GM12878 (cell line): ENCODE data around the gene BCL2. TPM values are rescaled to one million over a fixed set of nuclear protein-coding genes. Genes with fewer than 3 reads are reported as not detected.

Source experiments
- ATAC-seq: fragments of 200-7000 bp; cut with Tn5 transposase; 3 replicates; pipeline ENCODE4 v1.9.1; 2020; ENCODE audit warnings: mild to moderate bottlenecking, moderate library complexity
- BruUV-seq: library from RNA; stranded (reverse); fragments of 400-500 nt; replicated peaks from 2 replicates; lab custom pipeline; 2021; lab: Mats Ljungman, UMichigan
- CTCF ChIA-PET: fragments of 300-600 bp; sonication (Branson Sonifier 250); formaldehyde crosslinking; extraction: SDS; loops from one replicate; lab custom pipeline; 2021; ENCODE audit warnings: inconsistent platforms; lab: Yijun Ruan, JAX
- POLR2A ChIA-PET: fragments of 350-600 bp; formaldehyde crosslinking; extraction: SDS; loops from one replicate; lab custom pipeline; 2021; ENCODE audit warnings: inconsistent platforms; lab: Charles Lee
- RAD21 ChIA-PET: fragments of 300-600 bp; sonication (Branson Sonifier 250); formaldehyde crosslinking; loops from one replicate; lab custom pipeline; 2023; ENCODE audit warnings: antibody characterized with exemption; ENCODE audit not compliant: unreplicated experiment; lab: Charles Lee
- SMC1A ChIA-PET: fragments of 300-600 bp; sonication (Branson Sonifier 250); formaldehyde crosslinking; loops from one replicate; lab custom pipeline; 2023; ENCODE audit not compliant: unreplicated experiment, uncharacterized antibody; lab: Charles Lee
- DNase-seq: peaks from one replicate; pipeline ENCODE4 v3.0.0-alpha.2; 2011; ENCODE audit warnings: low read depth, low spot score
- FAIRE-seq: peaks from 3 replicates; lab custom pipeline; 2011; peaks lifted over from hg19 to GRCh38; lab: Jason Lieb, UNC
- H2AFZ ChIP-seq: 2 replicates; pipeline ENCODE4 v1.6.0; 2011; ENCODE audit warnings: low read depth, low read length, control low read depth; ENCODE audit not compliant: control insufficient read depth
- H3K27ac ChIP-seq: 2 replicates; pipeline ENCODE4 v1.5.1; 2011; ENCODE audit warnings: control low read depth; ENCODE audit not compliant: control insufficient read depth, insufficient read depth
- H3K27me3 ChIP-seq, 2 experiments: replicated peaks in 1 of 2; 2 replicates each; pipeline versions ENCODE4 v1.6.0 to v1.6.1; 2011; ENCODE audit warnings: low read length in 1 of 2; ENCODE audit not compliant: control insufficient read depth in 2 of 2, insufficient read depth in 2 of 2
- H3K36me3 ChIP-seq, 2 experiments: 2 replicates each; pipeline ENCODE4 v1.5.1; 2011; ENCODE audit warnings: low read length in 1 of 2; ENCODE audit not compliant: control insufficient read depth in 2 of 2, insufficient read depth in 2 of 2
- H3K4me1 ChIP-seq: 2 replicates; pipeline ENCODE4 v1.6.1; 2011; ENCODE audit warnings: mild to moderate bottlenecking, low read length, moderate library complexity, mixed read lengths; ENCODE audit not compliant: control insufficient read depth, insufficient read depth
- H3K4me2 ChIP-seq: 2 replicates; pipeline ENCODE4 v1.6.0; 2011; ENCODE audit warnings: control low read depth; ENCODE audit not compliant: control insufficient read depth, insufficient read depth
- H3K4me3 ChIP-seq: fragments of 200-600 bp; sonication (generic); 2 replicates; pipeline ENCODE4 v1.5.1; 2016
- H3K79me2 ChIP-seq: 2 replicates; pipeline ENCODE4 v1.6.0; 2011; ENCODE audit warnings: low read length; ENCODE audit not compliant: control insufficient read depth, insufficient read depth
- H3K9ac ChIP-seq: 2 replicates; pipeline ENCODE4 v1.8.0; 2011; ENCODE audit warnings: low read length, control low read depth, mixed read lengths; ENCODE audit not compliant: control insufficient read depth, insufficient read depth
- H3K9me3 ChIP-seq: replicated peaks from 3 replicates; pipeline ENCODE4 v1.5.1; 2011; ENCODE audit warnings: mild to moderate bottlenecking, low read length; ENCODE audit not compliant: control insufficient read depth, insufficient read depth
- H4K20me1 ChIP-seq: 2 replicates; pipeline ENCODE4 v1.6.0; 2011; ENCODE audit not compliant: control insufficient read depth, insufficient read depth
- ATF7 ChIP-seq: fragments of 450-650 bp; IDR thresholded peaks from 2 replicates; pipeline ENCODE4 v1.6.1; 2016; ENCODE audit warnings: low read depth, mild to moderate bottlenecking
- BCL3 ChIP-seq: IDR thresholded peaks from 2 replicates; pipeline ENCODE4 v1.6.1; 2011; ENCODE audit warnings: borderline replicate concordance, low read depth, mild to moderate bottlenecking, moderate library complexity, low read length; ENCODE audit not compliant: insufficient read depth, poor library complexity, severe bottlenecking
- CEBPZ ChIP-seq: fragments of 150-350 bp; IDR thresholded peaks from 2 replicates; pipeline ENCODE4 v1.6.1; 2016; ENCODE audit warnings: low read depth, low read length
- CREB1 ChIP-seq: IDR thresholded peaks from 2 replicates; pipeline ENCODE4 v1.6.1; 2012; ENCODE audit warnings: low read depth, mild to moderate bottlenecking, inconsistent platforms
- CREM ChIP-seq: IDR thresholded peaks from 2 replicates; pipeline ENCODE4 v1.6.1; 2014; ENCODE audit warnings: antibody characterized with exemption, low read depth
- NBN ChIP-seq: fragments of 450-650 bp; IDR thresholded peaks from 2 replicates; pipeline ENCODE4 v1.6.1; 2016
- PKNOX1 ChIP-seq: fragments of 450-650 bp; IDR thresholded peaks from 2 replicates; pipeline ENCODE4 v1.6.1; 2016; ENCODE audit warnings: mild to moderate bottlenecking
- POLR2AphosphoS2 ChIP-seq: IDR thresholded peaks from 2 replicates; pipeline ENCODE4 v1.6.1; 2011; ENCODE audit warnings: low read depth, mild to moderate bottlenecking, low read length, improper control_type of control experiment, moderate library complexity
- RBBP5 ChIP-seq: fragments of 200-600 bp; sonication (generic); conservative IDR thresholded peaks from 2 replicates; pipeline ENCODE4 v1.6.1; 2016
- RUNX3 ChIP-seq: IDR thresholded peaks from 2 replicates; pipeline ENCODE4 v1.6.1; 2012; ENCODE audit warnings: low read length, inconsistent platforms
- SIN3A ChIP-seq: IDR thresholded peaks from 2 replicates; pipeline ENCODE4 v1.6.1; 2012; ENCODE audit warnings: low read depth, low read length, improper control_type of control experiment
- SMAD5 ChIP-seq: IDR thresholded peaks from 2 replicates; pipeline ENCODE4 v1.6.1; 2016; ENCODE audit warnings: antibody characterized with exemption, low read depth
- SMC3 ChIP-seq: IDR thresholded peaks from 2 replicates; pipeline ENCODE4 v1.6.1; 2011; ENCODE audit warnings: low read length, improper control_type of control experiment, borderline replicate concordance
- STAT3 ChIP-seq: IDR thresholded peaks from 2 replicates; pipeline ENCODE4 v1.6.1; 2011; ENCODE audit warnings: low read depth, low read length, improper control_type of control experiment
- ZNF687 ChIP-seq: fragments of 450-650 bp; IDR thresholded peaks from 2 replicates; pipeline ENCODE4 v1.6.1; 2017; ENCODE audit warnings: mild to moderate bottlenecking, moderate library complexity
- ZSCAN29 ChIP-seq: fragments of 450-650 bp; IDR thresholded peaks from 2 replicates; pipeline ENCODE4 v1.6.1; 2017; ENCODE audit warnings: mild to moderate bottlenecking, moderate library complexity
- WGBS: methylation state at CpG from one replicate; pipeline ENCODE4 v1.1.6; 2016; ENCODE audit warnings: low lambda C conversion rate; ENCODE audit not compliant: insufficient replicate concordance, insufficient coverage; ENCODE audit errors: missing lambda C conversion rate; 5-methylcytosine and 5-hydroxymethylcytosine counted together
- in situ Hi-C: fragments of 300-500 bp; cut with MboI; formaldehyde crosslinking; loops from 9 replicates; pipeline ENCODE4 v1.14.3; 2018; ENCODE audit warnings: mixed read lengths
- intact Hi-C: fragments of 100-400 bp; cut with micrococcal nuclease; formaldehyde crosslinking; loops from one replicate; pipeline ENCODE4 v1.14.2; 2022; ENCODE audit not compliant: unreplicated experiment
- polyA plus RNA-seq, 11 experiments: library from polyadenylated mRNA; depleted of rRNA in 4 of 11; unstranded in 6 of 11; stranded (reverse) in 5 of 11; fragments of >200 nt; fragmentation: Nextera tagmentation in 4 of 11; fragmentation: Illumina TruSeq in 1 of 11; extraction: Ambion mirVana in 4 of 11; extraction: Trizol in 1 of 11; gene quantifications; 1 replicate in 1 of 11; 2 replicates in 10 of 11; pipeline versions ENCODE4 v1.2.1 to v1.2.3, GENCODE V29; 2011 to 2016; ENCODE audit warnings: inconsistent platforms in 2 of 11, missing spikeins in 2 of 11, low read depth in 1 of 11
- total RNA-seq, 4 experiments: library from RNA; depleted of rRNA in 3 of 4; stranded (reverse); fragments of >200 nt in 3 of 4; fragmentation: Illumina TruSeq in 1 of 4; extraction: Trizol in 1 of 4; gene quantifications; 2 replicates each; pipeline versions ENCODE4 v1.2.1 to v1.2.3, GENCODE V29; 2013 to 2021

BCL2 gene
- total and polyA plus RNA-seq, 10 of the 15 experiments (the other 5 are each of a cell fraction or from before 2014, with no cell fraction given), result 4.1 to 47.8 (median 19.3) TPM

- H3K36me3 ChIP-seq, result no peaks in the 10 kb centered on the region; a peak in 1 of 4 replicates
- DNase-seq (no peak), FAIRE-seq (no peak), ATAC-seq (peak; percentile 44)
- H3K9me3 ChIP-seq, result no peaks in the 10 kb centered on the region
- peaks cover 34% of the 10 kb centered on the region for H3K4me1 ChIP-seq
- H3K27me3 ChIP-seq, result no peaks in the 10 kb centered on the region
- ChIA-PET CTCF (no interaction called here), POLR2A (no interaction called here), RAD21 (no interaction called here), SMC1A (interaction anchor here (0.9 to 1.4 kb wide), 5 partner anchors 8 to 68 kb away, joined by 3 to 5 read pairs (median 4); no protein-coding TSS in a partner anchor)
- H3K79me2 ChIP-seq, result peaks cover 67% of the 10 kb centered on the region
- no peak overlapping the region for H3K4me3 ChIP-seq
- no TSS peak for BruUV-seq
- in situ Hi-C loops, result no loop called here
- WGBS, result 32% methylated on average over 14 of the region's 14 CpGs
- peak overlapping the region; percentile 14; the same call in 1 of the 2 replicates for H3K9ac ChIP-seq
- H2AFZ ChIP-seq, result no peak overlapping the region
- intact Hi-C loops, result no loop called here
- H3K27ac ChIP-seq, result no peak overlapping the region
- peak overlapping the region; percentile 6 for H3K4me2 ChIP-seq
- H4K20me1 ChIP-seq, result no peaks in the 10 kb centered on the region
- TF ChIP-seq STAT3 (no peak), SMC3 (0 out of 2 replicates have a peak, but pooled peaks have one; percentile 6), ATF7 (no peak), RUNX3 (peak; percentile 38; the same call in 1 of the 2 replicates), ZNF687 (no peak), ZSCAN29 (no peak), SIN3A (no peak), RBBP5 (no peak), PKNOX1 (no peak), SMAD5 (no peak), CEBPZ (no peak), CREB1 (peak; percentile 8; the same call in 1 of the 2 replicates), NBN (no peak), POLR2AphosphoS2 (no peak), BCL3 (no peak), CREM (0 out of 2 replicates have a peak, but pooled peaks have one; percentile 27)
These were observed 119.8 kb downstream of the BCL2 start for GRCh38 chr18:63199743-63200241.
